NCI-H2227 treated with DMSO at 0.1 percent for 48 hours (cell line): Measurements from ENCODE around the gene ALDOC.

Source experiments
- DNase-seq: peaks from one replicate; lab custom pipeline; 2025; lab: John Stamatoyannopoulos, UW

ALDOC gene

GRCh38 chr17:28552176-28552999 is 24.3 kb downstream of the ALDOC start, which contains the start of gene UNC119:
UNC119 (minus strand) TSS chr17:28552624; CDS start chr17:28552557, 67 bp downstream.
- DNase-seq, result peak; percentile 41

- DNase-seq, result peak; percentile 13
Observed at GRCh38 chr17:28551421-28552175, 25.1 kb downstream of the ALDOC start.

- no peak for DNase-seq
Observed at GRCh38 chr17:28550858-28551257, 25.8 kb downstream of the ALDOC start.

GRCh38 chr17:28549236-28550132 is 27.2 kb downstream of the ALDOC start:
- no peak for DNase-seq

GRCh38 chr17:28548417-28549130 is 28.1 kb downstream of the ALDOC start:
- DNase-seq, result no peak

- peak; percentile 7 for DNase-seq
Observed at GRCh38 chr17:28547623-28548416, 28.9 kb downstream of the ALDOC start.

GRCh38 chr17:28547096-28547622 is 29.5 kb downstream of the ALDOC start:
- DNase-seq, result no peak

- no peak for DNase-seq
Observed at GRCh38 chr17:28545787-28546415, 30.8 kb downstream of the ALDOC start.

- DNase-seq, result no peak
Observed at GRCh38 chr17:28545141-28545503, 31.6 kb downstream of the ALDOC start.

- DNase-seq, result no peak
Observed at GRCh38 chr17:28544402-28545140, 32.1 kb downstream of the ALDOC start.

GRCh38 chr17:28541439-28541838 is 35.3 kb downstream of the ALDOC start:
- no peak for DNase-seq

GRCh38 chr17:28540231-28540630 is 36.5 kb downstream of the ALDOC start:
- no peak for DNase-seq

- DNase-seq, result no peak
Observed at GRCh38 chr17:28538296-28538895, 38.3 kb downstream of the ALDOC start.

GRCh38 chr17:28537219-28537610 is 39.5 kb downstream of the ALDOC start:
- no peak for DNase-seq

GRCh38 chr17:28536532-28537218 is 40.0 kb downstream of the ALDOC start:
- DNase-seq, result no peak

GRCh38 chr17:28534740-28535375 is 41.8 kb downstream of the ALDOC start:
- DNase-seq, result no peak

GRCh38 chr17:28533091-28533807 is 43.4 kb downstream of the ALDOC start:
- no peak for DNase-seq
